H9 (cell line): ENCODE data around the gene WFS1. TPM values are rescaled to one million over a fixed set of nuclear protein-coding genes. Genes with fewer than 3 reads are reported as not detected.

Source experiments
- DNase-seq: peaks from one replicate; pipeline ENCODE4 v3.0.0-alpha.2; 2017
- H2AFZ ChIP-seq: one replicate; pipeline ENCODE4 v1.6.1; 2013; ENCODE audit warnings: mild to moderate bottlenecking, low read length, control low read depth, moderate library complexity
- H2AK5ac ChIP-seq: 2 replicates; pipeline ENCODE4 v1.6.1; 2013; ENCODE audit warnings: low read length, control low read depth, mixed read lengths; ENCODE audit not compliant: insufficient read length
- H2BK120ac ChIP-seq: one replicate; pipeline ENCODE4 v1.6.1; 2013; ENCODE audit warnings: low read depth, mild to moderate bottlenecking, low read length, control low read depth, inconsistent platforms; ENCODE audit not compliant: poor library complexity, severe bottlenecking
- H2BK12ac ChIP-seq: 2 replicates; pipeline ENCODE4 v1.6.1; 2013; ENCODE audit warnings: low read length, control low read depth, mixed read lengths, low read depth; ENCODE audit not compliant: insufficient read length
- H2BK15ac ChIP-seq: 2 replicates; pipeline ENCODE4 v1.6.1; 2013; ENCODE audit warnings: low read depth, low read length, control low read depth
- H2BK20ac ChIP-seq: one replicate; pipeline ENCODE4 v1.6.1; 2013; ENCODE audit warnings: low read depth, mild to moderate bottlenecking, low read length, control low read depth, inconsistent platforms; ENCODE audit not compliant: poor library complexity, severe bottlenecking
- H2BK5ac ChIP-seq: 2 replicates; pipeline ENCODE4 v1.6.1; 2013; ENCODE audit warnings: low read length, control low read depth, mixed read lengths; ENCODE audit not compliant: insufficient read length
- H3K14ac ChIP-seq: 2 replicates; pipeline ENCODE4 v1.6.1; 2013; ENCODE audit warnings: low read length, control low read depth; ENCODE audit not compliant: insufficient read depth
- H3K18ac ChIP-seq: 2 replicates; pipeline ENCODE4 v1.6.1; 2013; ENCODE audit warnings: low read depth, mild to moderate bottlenecking, mixed read lengths, low read length, control low read depth; ENCODE audit not compliant: insufficient read length
- H3K23ac ChIP-seq: 2 replicates; pipeline ENCODE4 v1.6.1; 2013; ENCODE audit warnings: low read length, control low read depth, mixed read lengths, low read depth; ENCODE audit not compliant: insufficient read length
- H3K23me2 ChIP-seq: 2 replicates; pipeline ENCODE4 v1.6.1; 2013; ENCODE audit warnings: low read depth, mild to moderate bottlenecking, mixed read lengths, low read length, control low read depth; ENCODE audit not compliant: insufficient read length, poor library complexity, severe bottlenecking
- H3K27ac ChIP-seq: 2 replicates; pipeline ENCODE4 v1.5.1; 2013; ENCODE audit warnings: low read length, control low read depth, mixed read lengths, low read depth; ENCODE audit not compliant: insufficient read length
- H3K27me3 ChIP-seq: 2 replicates; pipeline ENCODE4 v1.6.1; 2013; ENCODE audit warnings: low read length, control low read depth, inconsistent platforms; ENCODE audit not compliant: insufficient read depth
- H3K4ac ChIP-seq: 2 replicates; pipeline ENCODE4 v1.6.1; 2013; ENCODE audit warnings: low read depth, mild to moderate bottlenecking, control low read depth, inconsistent platforms, low read length, moderate library complexity
- H3K4me1 ChIP-seq: 2 replicates; pipeline ENCODE4 v1.6.1; 2013; ENCODE audit warnings: low read length, control low read depth, inconsistent platforms; ENCODE audit not compliant: insufficient read depth
- H3K4me2 ChIP-seq: 2 replicates; pipeline ENCODE4 v1.6.1; 2013; ENCODE audit warnings: low read length, control low read depth, mixed read lengths; ENCODE audit not compliant: insufficient read length, insufficient read depth
- H3K56ac ChIP-seq: 2 replicates; pipeline ENCODE4 v1.6.1; 2013; ENCODE audit warnings: low read depth, mild to moderate bottlenecking, mixed read lengths, low read length, control low read depth; ENCODE audit not compliant: insufficient read length
- H3K79me1 ChIP-seq: 2 replicates; pipeline ENCODE4 v1.6.1; 2013; ENCODE audit warnings: low read depth, mild to moderate bottlenecking, moderate library complexity, low read length, control low read depth, inconsistent platforms; ENCODE audit not compliant: insufficient read depth, poor library complexity, severe bottlenecking
- H3K79me2 ChIP-seq: 2 replicates; pipeline ENCODE4 v1.6.1; 2013; ENCODE audit warnings: low read length, control low read depth, inconsistent platforms; ENCODE audit not compliant: insufficient read depth
- H3K9ac ChIP-seq: 2 replicates; pipeline ENCODE4 v1.6.1; 2013; ENCODE audit warnings: low read length, control low read depth, mixed read lengths; ENCODE audit not compliant: insufficient read length; ENCODE audit errors: extremely low read depth
- H3K9me3 ChIP-seq: one replicate; pipeline ENCODE4 v1.6.1; 2013; ENCODE audit warnings: low read depth, low read length, inconsistent platforms; ENCODE audit not compliant: control insufficient read depth
- H3T11ph ChIP-seq: one replicate; pipeline ENCODE4 v1.6.1; 2013; ENCODE audit warnings: mild to moderate bottlenecking, low read length, control low read depth, inconsistent platforms
- H4K20me1 ChIP-seq: one replicate; pipeline ENCODE4 v1.6.1; 2013; ENCODE audit not compliant: control insufficient read depth, insufficient read length, insufficient read depth
- H4K5ac ChIP-seq: 2 replicates; pipeline ENCODE4 v1.6.1; 2013; ENCODE audit warnings: low read depth, mild to moderate bottlenecking, mixed read lengths, low read length, control low read depth; ENCODE audit not compliant: insufficient read length
- H4K8ac ChIP-seq: replicated peaks from 2 replicates; pipeline ENCODE4 v1.6.1; 2013; ENCODE audit warnings: low read length, control low read depth, mixed read lengths, low read depth; ENCODE audit not compliant: insufficient read length
- H4K91ac ChIP-seq: 2 replicates; pipeline ENCODE4 v1.6.1; 2013; ENCODE audit warnings: low read depth, mild to moderate bottlenecking, moderate library complexity, mixed read lengths, low read length, control low read depth; ENCODE audit not compliant: insufficient read length
- H3K27ac Mint-ChIP-seq, 3 experiments: 2 replicates in 2 of 3; 3 replicates in 1 of 3; pipeline ENCODE4 v1.8.0; 2020 to 2021; ENCODE audit warnings: mixed read lengths in 3 of 3, mild to moderate bottlenecking in 1 of 3, moderate library complexity in 1 of 3
- H3K27me3 Mint-ChIP-seq: 2 replicates; pipeline ENCODE4 v1.8.0; 2021; ENCODE audit warnings: low read depth, mild to moderate bottlenecking, moderate library complexity, mixed read lengths
- H3K36me3 Mint-ChIP-seq, 3 experiments: 2 replicates in 2 of 3; 3 replicates in 1 of 3; pipeline ENCODE4 v1.8.0; 2020 to 2021; ENCODE audit warnings: low read depth in 3 of 3, mixed read lengths in 3 of 3; ENCODE audit not compliant: insufficient read depth in 1 of 3
- H3K4me1 Mint-ChIP-seq, 2 experiments: 2 replicates each; pipeline ENCODE4 v1.8.0; 2020; ENCODE audit warnings: mixed read lengths in 2 of 2
- H3K4me3 Mint-ChIP-seq, 2 experiments: 2 replicates in 1 of 2; 3 replicates in 1 of 2; pipeline ENCODE4 v1.8.0; 2020 to 2021; ENCODE audit warnings: mild to moderate bottlenecking in 2 of 2, mixed read lengths in 2 of 2, moderate library complexity in 1 of 2
- H3K9me3 Mint-ChIP-seq, 2 experiments: 2 replicates in 1 of 2; 3 replicates in 1 of 2; pipeline ENCODE4 v1.8.0; 2020; ENCODE audit warnings: mild to moderate bottlenecking in 2 of 2, mixed read lengths in 2 of 2, moderate library complexity in 1 of 2
- CTCF ChIP-seq: fragments of 200-600 bp; sonication (generic); conservative IDR thresholded peaks from 3 replicates; pipeline ENCODE4 v1.8.0; 2021; ENCODE audit warnings: antibody characterized with exemption, mild to moderate bottlenecking
- WGBS: extraction: QIAGEN DNeasy Blood & Tissue Kit; methylation state at CpG from one replicate; pipeline ENCODE4 v1.1.7; 2013; ENCODE audit warnings: missing lambda C conversion rate, low lambda C conversion rate, mixed read lengths; ENCODE audit not compliant: insufficient read length; ENCODE audit errors: extremely low coverage; 5-methylcytosine and 5-hydroxymethylcytosine counted together
- total RNA-seq: library from RNA; stranded (reverse); gene quantifications from 2 replicates; pipeline ENCODE4 v1.2.1, GENCODE V29; 2021

Gene WFS1
- total RNA-seq, 1 experiment from 2014 or later: 18.9 TPM

GRCh38 chr4:6321361-6321760 lies 51.7 kb downstream of the WFS1 start:
- H2BK5ac ChIP-seq: no peak overlapping the region
- no peak overlapping the region for H2BK120ac ChIP-seq
- H3K27ac Mint-ChIP-seq: no peak overlapping the region
- peaks cover 13 to 15% of the 10 kb centered on the region in 2 experiments for H3K4me1 Mint-ChIP-seq
- no peak overlapping the region for H3K56ac ChIP-seq
- H3K79me2 ChIP-seq: no peaks in the 10 kb centered on the region
- H3K9ac ChIP-seq: no peak overlapping the region
- H3K27ac ChIP-seq: no peak overlapping the region
- H3K4me3 Mint-ChIP-seq: no peak overlapping the region
- H4K5ac ChIP-seq: no peak overlapping the region
- H3K9me3 Mint-ChIP-seq: no peaks in the 10 kb centered on the region; a peak in 1 of 5 replicates
- H3K14ac ChIP-seq: no peak overlapping the region
- TF ChIP-seq CTCF: no peak
- no peak overlapping the region for H3K23ac ChIP-seq
- H2BK12ac ChIP-seq: no peak overlapping the region
- no peaks in the 10 kb centered on the region for H3K4me1 ChIP-seq
- H3K18ac ChIP-seq: no peak overlapping the region
- no peaks in the 10 kb centered on the region for H4K20me1 ChIP-seq
- no peak overlapping the region for H2AFZ ChIP-seq
- no peak overlapping the region for H2BK20ac ChIP-seq
- H2AK5ac ChIP-seq: no peak overlapping the region
- H3K4me2 ChIP-seq: no peak overlapping the region
- no peaks in the 10 kb centered on the region for H3K79me1 ChIP-seq
- no peak overlapping the region for H2BK15ac ChIP-seq
- no peak overlapping the region for H3T11ph ChIP-seq
- no peak overlapping the region for H4K91ac ChIP-seq
- peaks cover 0 to 5% (median 3%) of the 10 kb centered on the region in 3 experiments; a peak in 4 of 7 replicates for H3K36me3 Mint-ChIP-seq
- no peak overlapping the region for H3K4ac ChIP-seq
- no peak overlapping the region for H4K8ac ChIP-seq
- H3K27me3 Mint-ChIP-seq: peaks cover 1% of the 10 kb centered on the region
- no CpG with 5 or more reads among the region's 2 CpGs for WGBS
- no peaks in the 10 kb centered on the region for H3K23me2 ChIP-seq
- no peak for DNase-seq
- no peaks in the 10 kb centered on the region for H3K9me3 ChIP-seq
- no peaks in the 10 kb centered on the region for H3K27me3 ChIP-seq
